CD14-positive monocyte (primary cell): ENCODE data around the gene IFNL2. TPM values are rescaled to one million over a fixed set of nuclear protein-coding genes. Genes with fewer than 3 reads are reported as not detected.
A peak's percentile ranks its signal among the peaks of the same experiment; 100 is the strongest.
"Not testable (repeated sequence)": the region's sequence is repeated elsewhere in the genome, so short reads cannot be mapped to it uniquely, and the experiment has no call there.

Experiments
- DNase-seq, 3 donors: peaks; one replicate each; pipeline ENCODE4 v3.0.0-alpha.2; 2011 to 2022
- H2AFZ ChIP-seq: 2 replicates; pipeline ENCODE4 v1.6.0; 2012; ENCODE audit warnings: mild to moderate bottlenecking, low read depth, low read length, inconsistent platforms; ENCODE audit not compliant: insufficient read depth, poor library complexity, severe bottlenecking
- H3K27ac ChIP-seq, 2 donors: 1 replicate in 1 of 2; 2 replicates in 1 of 2; pipeline ENCODE4 v1.5.1; 2012 to 2013; ENCODE audit warnings: low read length in 2 of 2, control low read depth in 1 of 2, inconsistent platforms in 1 of 2, low read depth in 1 of 2, mild to moderate bottlenecking in 1 of 2
- H3K27me3 ChIP-seq, 2 donors: one replicate each; pipeline versions ENCODE4 v1.6.0 to v1.6.1; 2011 to 2013; ENCODE audit warnings: low read length in 2 of 2; ENCODE audit not compliant: control insufficient read depth in 2 of 2, insufficient read depth in 2 of 2
- H3K36me3 ChIP-seq, 2 donors: replicated peaks in 1 of 2; 1 replicate in 1 of 2; 2 replicates in 1 of 2; pipeline versions ENCODE4 v1.5.1 to v1.6.1; 2012 to 2013; ENCODE audit warnings: low read length in 2 of 2, control low read depth in 1 of 2, inconsistent platforms in 1 of 2, mild to moderate bottlenecking in 1 of 2; ENCODE audit not compliant: insufficient read depth in 2 of 2, control insufficient read depth in 1 of 2
- H3K4me1 ChIP-seq, 2 donors: 1 replicate in 1 of 2; 2 replicates in 1 of 2; pipeline versions ENCODE4 v1.5.1 to v1.6.1; 2012 to 2013; ENCODE audit warnings: low read length in 2 of 2, control low read depth in 1 of 2, inconsistent platforms in 1 of 2, mild to moderate bottlenecking in 1 of 2, moderate library complexity in 1 of 2; ENCODE audit not compliant: insufficient read depth in 2 of 2, control insufficient read depth in 1 of 2
- H3K4me2 ChIP-seq: replicated peaks from 2 replicates; pipeline ENCODE3; 2012; ENCODE audit warnings: low read length, moderate library complexity, mild to moderate bottlenecking; ENCODE audit not compliant: poor library complexity, severe bottlenecking; ENCODE audit errors: extremely low read depth
- H3K4me3 ChIP-seq, 3 experiments: fragments of 200-600 bp in 1 of 3; sonication (generic) in 1 of 3; replicated peaks in 1 of 3; 1 replicate in 2 of 3; 2 replicates in 1 of 3; pipeline ENCODE4 v1.5.1; 2011 to 2013; ENCODE audit warnings: low read length in 3 of 3, mild to moderate bottlenecking in 3 of 3, control low read depth in 2 of 3, low read depth in 2 of 3, inconsistent platforms in 1 of 3, moderate library complexity in 1 of 3
- H3K79me2 ChIP-seq: 2 replicates; pipeline ENCODE4 v1.6.0; 2012; ENCODE audit warnings: mild to moderate bottlenecking, control low read depth, inconsistent platforms, low read length, moderate library complexity; ENCODE audit not compliant: insufficient read depth
- H3K9ac ChIP-seq: 2 replicates; pipeline ENCODE4 v1.6.0; 2017; ENCODE audit warnings: low read length, mild to moderate bottlenecking; ENCODE audit not compliant: insufficient read depth, poor library complexity, severe bottlenecking
- H3K9me3 ChIP-seq, 2 donors: replicated peaks in 1 of 2; 1 replicate in 1 of 2; 2 replicates in 1 of 2; pipeline versions ENCODE4 v1.5.1 to v1.6.1; 2012 to 2013; ENCODE audit warnings: low read length in 2 of 2, control low read depth in 1 of 2; ENCODE audit not compliant: control insufficient read depth in 1 of 2, insufficient read depth in 1 of 2
- H4K20me1 ChIP-seq: 2 replicates; pipeline ENCODE4 v1.6.0; 2012; ENCODE audit warnings: mild to moderate bottlenecking, low read length, control low read depth, moderate library complexity; ENCODE audit not compliant: insufficient read depth
- H3K27ac Mint-ChIP-seq, 7 donors: one replicate each; pipeline ENCODE4 v1.8.0; 2020; ENCODE audit warnings: mild to moderate bottlenecking in 7 of 7, mixed read lengths in 7 of 7, moderate library complexity in 6 of 7, inconsistent platforms in 2 of 7
- H3K27me3 Mint-ChIP-seq, 3 donors: one replicate each; pipeline ENCODE4 v1.8.0; 2021 to 2022; ENCODE audit warnings: low read depth in 3 of 3, mild to moderate bottlenecking in 3 of 3, mixed read lengths in 3 of 3, moderate library complexity in 3 of 3, inconsistent platforms in 1 of 3
- H3K36me3 Mint-ChIP-seq, 2 donors: one replicate each; pipeline ENCODE4 v1.8.0; 2020; ENCODE audit warnings: mixed read lengths in 2 of 2, inconsistent platforms in 1 of 2, mild to moderate bottlenecking in 1 of 2
- H3K4me1 Mint-ChIP-seq: one replicate; pipeline ENCODE4 v1.8.0; 2020; ENCODE audit warnings: mild to moderate bottlenecking, mixed read lengths
- H3K4me3 Mint-ChIP-seq, 2 donors: one replicate each; pipeline ENCODE4 v1.8.0; 2020; ENCODE audit warnings: mild to moderate bottlenecking in 2 of 2, mixed read lengths in 2 of 2, moderate library complexity in 1 of 2
- H3K9me3 Mint-ChIP-seq, 7 donors: one replicate each; pipeline ENCODE4 v1.8.0; 2020 to 2022; ENCODE audit warnings: mixed read lengths in 7 of 7, mild to moderate bottlenecking in 6 of 7, moderate library complexity in 6 of 7, inconsistent platforms in 2 of 7
- CTCF ChIP-seq: fragments of 200-600 bp; IDR thresholded peaks from one replicate; pipeline ENCODE4 v1.8.0; 2022; ENCODE audit warnings: antibody characterized with exemption, mild to moderate bottlenecking
- WGBS: methylation state at CpG from one replicate; pipeline ENCODE4 v1.1.5; 2013; ENCODE audit warnings: missing lambda C conversion rate; ENCODE audit not compliant: insufficient coverage; 5-methylcytosine and 5-hydroxymethylcytosine counted together
- intact Hi-C, 2 donors: fragments of 100-400 bp; cut with micrococcal nuclease; formaldehyde crosslinking; loops; one replicate each; pipeline versions ENCODE4 v1.15.0 to v1.15.1; 2023
- polyA minus RNA-seq: library from RNA; depleted of rRNA, polyadenylated mRNA; stranded (reverse); fragments of >200 nt; gene quantifications from 2 replicates; pipeline ENCODE4 v1.2.3, GENCODE V29; 2012
- polyA plus RNA-seq, 3 donors: library from polyadenylated mRNA; depleted of rRNA in 1 of 3; unstranded in 2 of 3; stranded (reverse) in 1 of 3; fragments of 300-500 nt in 2 of 3; fragments of >200 nt in 1 of 3; fragmentation: Illumina TruSeq in 2 of 3; gene quantifications; 1 replicate in 2 of 3; 2 replicates in 1 of 3; pipeline ENCODE4 v1.2.3, GENCODE V29; 2012 to 2021
- total RNA-seq, 12 experiments: library from RNA in 1 of 12; stranded (reverse) in 1 of 12; fragments of 120-200 nt in 1 of 12; gene quantifications; one replicate each; pipeline ENCODE4 v1.2.4 and lab custom pipeline; 2013 to 2026; ENCODE audit warnings: mixed read lengths in 6 of 12, inconsistent platforms in 1 of 12

The IFNL2 gene
- total RNA-seq (2013), result not detected
- polyA plus RNA-seq, result not detected
- polyA minus RNA-seq, result not detected in 2 replicates
- total RNA-seq (lab: John Stamatoyannopoulos, UW), result 0 to 0.17 (median 0) reads per million in 11 experiments

- H3K9me3 ChIP-seq, H3K27ac Mint-ChIP-seq, H3K4me3 ChIP-seq, H4K20me1 ChIP-seq, H3K36me3 ChIP-seq, H3K27ac ChIP-seq, H3K4me1 ChIP-seq, H3K9ac ChIP-seq, H3K9me3 Mint-ChIP-seq, H3K79me2 ChIP-seq, H3K4me1 Mint-ChIP-seq, H2AFZ ChIP-seq, DNase-seq, H3K36me3 Mint-ChIP-seq, intact Hi-C loops, H3K4me2 ChIP-seq: not testable (repeated sequence)
- WGBS, result no CpG with 5 or more reads among the region's 1 CpG
- Mint-ChIP-seq H3K27me3 (peaks cover 36 to 38% (median 37%) of the 10 kb centered on the region in 3 donors), H3K4me3 (peak within 1 kb of the TSS in 1 of 2 donors; percentile 30)
- H3K27me3 ChIP-seq, result peaks cover 15 to 26% of the 10 kb centered on the region in 2 donors
Observed at GRCh38 chr19:39268085-39268484, at the start of gene IFNL2. Gene IFNL2, plus strand, starts transcription at chr19:39268396. Its CDS starts 173 bp downstream, at chr19:39268569.

GRCh38 chr19:39219108-39219507, 49.1 kb upstream of the IFNL2 start:
- not testable (repeated sequence) for H3K9ac ChIP-seq, H3K9me3 Mint-ChIP-seq, H3K4me3 ChIP-seq, H3K27ac ChIP-seq, H3K4me1 ChIP-seq, H3K27me3 ChIP-seq, H3K79me2 ChIP-seq, H3K27ac Mint-ChIP-seq, H3K4me3 Mint-ChIP-seq, H3K9me3 ChIP-seq, H3K36me3 Mint-ChIP-seq, H4K20me1 ChIP-seq, H3K4me1 Mint-ChIP-seq, H3K4me2 ChIP-seq, H3K36me3 ChIP-seq, H2AFZ ChIP-seq, H3K27me3 Mint-ChIP-seq, DNase-seq
- 47% methylated on average over 2 of the region's 10 CpGs for WGBS
- intact Hi-C loops, result loop anchor here in 1 of 2 donors (10.0 kb wide), 1 partner anchor 106 kb away; the partner anchor contains the start of gene LRFN1

- no peaks in the 10 kb centered on the region for H3K27me3 ChIP-seq
- intact Hi-C loops, result no loop called here
- no peak overlapping the region for H3K4me3 ChIP-seq
- Mint-ChIP-seq H3K36me3 (no peaks in the 10 kb centered on the region), H3K27ac (no peak overlapping the region), H3K4me3 (no peak overlapping the region), H3K4me1 (peaks cover 8% of the 10 kb centered on the region), H3K9me3 (peaks cover 0 to 4% (median 0%) of the 10 kb centered on the region in 7 donors), H3K27me3 (peaks cover 3 to 10% (median 5%) of the 10 kb centered on the region in 3 donors)
- H3K27ac ChIP-seq, result no peak overlapping the region
- no peak overlapping the region for H2AFZ ChIP-seq
- no peaks in the 10 kb centered on the region for H4K20me1 ChIP-seq
- no peaks in the 10 kb centered on the region for H3K9me3 ChIP-seq
- no peaks in the 10 kb centered on the region for H3K79me2 ChIP-seq
- no peak for TF ChIP-seq CTCF
- no peak for DNase-seq
- 28% methylated on average over 2 of the region's 4 CpGs for WGBS
- no peak overlapping the region for H3K9ac ChIP-seq
- H3K4me1 ChIP-seq, result peaks cover 7 to 8% of the 10 kb centered on the region in 2 donors
- H3K36me3 ChIP-seq, result no peaks in the 10 kb centered on the region
- H3K4me2 ChIP-seq, result no peak overlapping the region
Observed at GRCh38 chr19:39223703-39224279, 44.4 kb upstream of the IFNL2 start.
